Stimulated activated CD4-positive, alpha-beta T cell treated with anti-CD3 and anti-CD28 coated beads, Interleukin-2, amount 100 ng/mL, for 4 hours (primary cell): ENCODE data around the gene CDK14.
"Not testable (repeated sequence)": the region's sequence is repeated elsewhere in the genome, so short reads cannot be mapped to it uniquely, and the experiment has no call there.

Source experiments
- DNase-seq: peaks from one replicate; pipeline ENCODE4 v3.0.0-alpha.2; 2020; ENCODE audit warnings: low read depth

Gene CDK14

GRCh38 chr7:90757565-90757950 is 161.4 kb downstream of the CDK14 start:
- not testable (repeated sequence) for DNase-seq

GRCh38 chr7:90758933-90759562 is 162.9 kb downstream of the CDK14 start:
- no peak for DNase-seq

- DNase-seq = no peak
Measured at GRCh38 chr7:90759710-90760109, 163.6 kb downstream of the CDK14 start.

GRCh38 chr7:90760892-90761291 is 164.8 kb downstream of the CDK14 start:
- DNase-seq = no peak

- DNase-seq = no peak
Measured at GRCh38 chr7:90761584-90761983, 165.5 kb downstream of the CDK14 start.

GRCh38 chr7:90763108-90763507 is 167.0 kb downstream of the CDK14 start:
- DNase-seq = no peak

GRCh38 chr7:90764848-90765570 is 168.9 kb downstream of the CDK14 start:
- no peak for DNase-seq

- no peak for DNase-seq
Measured at GRCh38 chr7:90766814-90767564, 170.9 kb downstream of the CDK14 start.

- DNase-seq = no peak
Measured at GRCh38 chr7:90768301-90768700, 172.2 kb downstream of the CDK14 start.

GRCh38 chr7:90769036-90769435 is 172.9 kb downstream of the CDK14 start:
- no peak for DNase-seq

GRCh38 chr7:90769566-90769965 is 173.4 kb downstream of the CDK14 start:
- DNase-seq = not testable (repeated sequence)

- no peak for DNase-seq
Measured at GRCh38 chr7:90771281-90771680, 175.2 kb downstream of the CDK14 start.

GRCh38 chr7:90772410-90772809 is 176.3 kb downstream of the CDK14 start:
- DNase-seq = no peak

- DNase-seq = no peak
Measured at GRCh38 chr7:90773269-90773668, 177.1 kb downstream of the CDK14 start.

- no peak for DNase-seq
Measured at GRCh38 chr7:90774706-90775105, 178.6 kb downstream of the CDK14 start.

- no peak for DNase-seq
Measured at GRCh38 chr7:90775383-90775965, 179.4 kb downstream of the CDK14 start.

GRCh38 chr7:90777041-90777440 is 180.9 kb downstream of the CDK14 start:
- DNase-seq = no peak

GRCh38 chr7:90777465-90777864 is 181.3 kb downstream of the CDK14 start:
- DNase-seq = no peak

- no peak for DNase-seq
Measured at GRCh38 chr7:90777886-90778285, 181.8 kb downstream of the CDK14 start.

GRCh38 chr7:90788052-90788451 is 191.9 kb downstream of the CDK14 start:
- DNase-seq = no peak

- DNase-seq = no peak
Measured at GRCh38 chr7:90789736-90790306, 193.7 kb downstream of the CDK14 start.

- DNase-seq = no peak
Measured at GRCh38 chr7:90791596-90791995, 195.5 kb downstream of the CDK14 start.
